ENCODE data around the gene SLC26A11. TPM values are rescaled to one million over a fixed set of nuclear protein-coding genes. Genes with fewer than 3 reads are reported as not detected.

SLC26A11 gene
- total RNA-seq, 1 experiment from 2014 or later = 14.7 TPM

- H3K27ac ChIP-seq = no peak overlapping the region
- no peaks in the 10 kb centered on the region for H3K9me3 ChIP-seq (replicated peaks)
- H3K4me1 ChIP-seq = peaks cover under 1% of the 10 kb centered on the region; the same call in 1 of the 2 replicates
- DNase-seq = no peak
- no peaks in the 10 kb centered on the region for H3K27me3 ChIP-seq
- H3K4me3 ChIP-seq = no peak overlapping the region
- no peaks in the 10 kb centered on the region for H3K36me3 ChIP-seq
Measured at GRCh38 chr17:80277751-80278671, 57.8 kb downstream of the SLC26A11 start.

- Histone ChIP-seq H3K4me3 (no peak overlapping the region), H3K4me1 (peaks cover 8% of the 10 kb centered on the region), H3K27ac (no peak overlapping the region), H3K36me3 (no peaks in the 10 kb centered on the region), H3K27me3 (no peaks in the 10 kb centered on the region), H3K9me3 (replicated peaks) (no peaks in the 10 kb centered on the region)
- peak in 1 of 2 experiments; percentile 54 for DNase-seq
Measured at GRCh38 chr17:80279895-80280294, 59.7 kb downstream of the SLC26A11 start.

GRCh38 chr17:80281516-80281915 lies 61.3 kb downstream of the SLC26A11 start:
- no peaks in the 10 kb centered on the region for H3K36me3 ChIP-seq
- no peak for DNase-seq
- no peak overlapping the region for H3K4me3 ChIP-seq
- H3K27ac ChIP-seq = no peak overlapping the region
- H3K27me3 ChIP-seq = no peaks in the 10 kb centered on the region
- H3K4me1 ChIP-seq = peaks cover 8% of the 10 kb centered on the region
- no peaks in the 10 kb centered on the region for H3K9me3 ChIP-seq (replicated peaks)

- Histone ChIP-seq H3K27ac (no peak overlapping the region), H3K27me3 (no peaks in the 10 kb centered on the region), H3K4me1 (peaks cover 8% of the 10 kb centered on the region), H3K9me3 (replicated peaks) (no peaks in the 10 kb centered on the region), H3K4me3 (no peak overlapping the region), H3K36me3 (no peaks in the 10 kb centered on the region)
- peak; percentile 63 to 70 for DNase-seq
Measured at GRCh38 chr17:80283116-80283852, 63.1 kb downstream of the SLC26A11 start.

- DNase-seq = peak in 1 of 2 experiments; percentile 54
- H3K27ac ChIP-seq = no peak overlapping the region
- peaks cover 8% of the 10 kb centered on the region for H3K4me1 ChIP-seq
- H3K36me3 ChIP-seq = no peaks in the 10 kb centered on the region
- H3K27me3 ChIP-seq = no peaks in the 10 kb centered on the region
- H3K4me3 ChIP-seq = no peak overlapping the region
- H3K9me3 ChIP-seq (replicated peaks) = no peaks in the 10 kb centered on the region
Measured at GRCh38 chr17:80284631-80285030, 64.4 kb downstream of the SLC26A11 start.

GRCh38 chr17:80285237-80285920 lies 65.2 kb downstream of the SLC26A11 start:
- H3K27me3 ChIP-seq = no peaks in the 10 kb centered on the region
- H3K27ac ChIP-seq = no peak overlapping the region
- DNase-seq = peak; percentile 66 to 68
- no peaks in the 10 kb centered on the region for H3K9me3 ChIP-seq (replicated peaks)
- H3K4me3 ChIP-seq = no peak overlapping the region
- peaks cover 8% of the 10 kb centered on the region for H3K4me1 ChIP-seq
- H3K36me3 ChIP-seq = no peaks in the 10 kb centered on the region

GRCh38 chr17:80286638-80286960 lies 66.4 kb downstream of the SLC26A11 start:
- Histone ChIP-seq H3K9me3 (replicated peaks) (no peaks in the 10 kb centered on the region), H3K36me3 (no peaks in the 10 kb centered on the region), H3K4me1 (peaks cover 8% of the 10 kb centered on the region), H3K27me3 (no peaks in the 10 kb centered on the region), H3K4me3 (no peak overlapping the region), H3K27ac (no peak overlapping the region)
- no peak for DNase-seq

- Histone ChIP-seq H3K4me1 (peaks cover 8% of the 10 kb centered on the region), H3K9me3 (replicated peaks) (no peaks in the 10 kb centered on the region), H3K27ac (no peak overlapping the region), H3K36me3 (no peaks in the 10 kb centered on the region), H3K4me3 (no peak overlapping the region), H3K27me3 (no peaks in the 10 kb centered on the region)
- DNase-seq = no peak
Measured at GRCh38 chr17:80287038-80287437, 66.8 kb downstream of the SLC26A11 start.

GRCh38 chr17:80287806-80288567 lies 67.8 kb downstream of the SLC26A11 start:
- Histone ChIP-seq H3K27ac (no peak overlapping the region), H3K36me3 (no peaks in the 10 kb centered on the region), H3K9me3 (replicated peaks) (no peaks in the 10 kb centered on the region), H3K4me1 (peaks cover 8% of the 10 kb centered on the region), H3K27me3 (no peaks in the 10 kb centered on the region), H3K4me3 (no peak overlapping the region)
- DNase-seq = no peak

GRCh38 chr17:80289616-80290015 lies 69.4 kb downstream of the SLC26A11 start:
- no peak overlapping the region for H3K27ac ChIP-seq
- no peak overlapping the region for H3K4me3 ChIP-seq
- no peaks in the 10 kb centered on the region; the same call in 1 of the 2 replicates for H3K4me1 ChIP-seq
- no peaks in the 10 kb centered on the region for H3K9me3 ChIP-seq (replicated peaks)
- H3K27me3 ChIP-seq = no peaks in the 10 kb centered on the region
- peak in 1 of 2 experiments; percentile 66 for DNase-seq
- H3K36me3 ChIP-seq = no peaks in the 10 kb centered on the region

- H3K9me3 ChIP-seq (replicated peaks) = no peaks in the 10 kb centered on the region
- no peaks in the 10 kb centered on the region; the same call in 1 of the 2 replicates for H3K4me1 ChIP-seq
- no peak for DNase-seq
- no peak overlapping the region for H3K4me3 ChIP-seq
- no peaks in the 10 kb centered on the region for H3K36me3 ChIP-seq
- H3K27me3 ChIP-seq = no peaks in the 10 kb centered on the region
- no peak overlapping the region for H3K27ac ChIP-seq
Measured at GRCh38 chr17:80290156-80290555, 69.9 kb downstream of the SLC26A11 start.

- no peaks in the 10 kb centered on the region for H3K36me3 ChIP-seq
- DNase-seq = no peak
- H3K27ac ChIP-seq = no peak overlapping the region
- H3K9me3 ChIP-seq (replicated peaks) = no peaks in the 10 kb centered on the region
- H3K4me1 ChIP-seq = no peaks in the 10 kb centered on the region
- H3K4me3 ChIP-seq = no peak overlapping the region
- no peaks in the 10 kb centered on the region for H3K27me3 ChIP-seq
Measured at GRCh38 chr17:80291260-80291659, 71.0 kb downstream of the SLC26A11 start.

- DNase-seq = no peak
- no peaks in the 10 kb centered on the region for H3K4me1 ChIP-seq
- no peaks in the 10 kb centered on the region for H3K9me3 ChIP-seq (replicated peaks)
- H3K27ac ChIP-seq = no peak overlapping the region
- H3K27me3 ChIP-seq = no peaks in the 10 kb centered on the region
- H3K4me3 ChIP-seq = no peak overlapping the region
- H3K36me3 ChIP-seq = no peaks in the 10 kb centered on the region
Measured at GRCh38 chr17:80291691-80292487, 71.7 kb downstream of the SLC26A11 start.

All from SJCRH30 (cell line).